GM10248 (cell line): ENCODE results near the gene CYP4A22.

Experiments used
- CTCF ChIA-PET: fragments of 300-600 bp; sonication (Branson Sonifier 250); formaldehyde crosslinking; extraction: SDS; loops from one replicate; lab custom pipeline; 2021; ENCODE audit warnings: antibody characterized with exemption; lab: Yijun Ruan, JAX
- POLR2A ChIA-PET: fragments of 350-650 bp; sonication (Branson Sonifier 250); formaldehyde crosslinking; extraction: SDS; loops from one replicate; lab custom pipeline; 2020; ENCODE audit warnings: antibody characterized with exemption; lab: Yijun Ruan, JAX
- DNase-seq: peaks from one replicate; pipeline ENCODE4 v3.0.0; 2012; ENCODE audit errors: extremely low spot score
- TF ChIP-seq, protein P1 (sequence below): IDR thresholded peaks from 2 replicates; pipeline ENCODE4 v1.5.1; 2012; ENCODE audit warnings: mild to moderate bottlenecking, low read depth; ENCODE audit errors: extremely low read depth, missing control alignments, control extremely low read depth

Gene CYP4A22

DNA sequence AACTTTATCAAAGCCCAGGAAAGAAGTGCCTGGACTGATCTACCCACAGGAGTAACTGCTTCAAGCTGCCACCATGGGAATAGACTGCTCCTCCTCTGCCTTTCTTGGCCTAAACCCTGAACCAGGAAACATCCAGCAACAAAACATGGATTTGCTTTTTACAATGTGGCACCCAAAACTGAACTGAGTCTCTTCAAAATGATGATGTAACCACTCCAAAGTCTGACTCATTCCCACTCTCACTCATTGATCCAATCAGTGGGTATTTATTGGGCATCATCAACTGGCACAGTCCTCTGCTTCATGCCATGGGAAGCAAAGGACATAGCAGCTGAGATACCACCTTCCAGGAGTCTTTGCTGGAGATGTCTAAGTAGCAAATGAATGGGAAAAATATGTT is 23.5 kb downstream of the CYP4A22 start:
- ChIA-PET POLR2A (no interaction called here), CTCF (interaction anchor here (1.2 kb wide), 1 partner anchor 32 kb away, joined by 4 read pairs; no protein-coding TSS in a partner anchor)
- DNase-seq: no peak
- TF ChIP-seq, protein P1, sequence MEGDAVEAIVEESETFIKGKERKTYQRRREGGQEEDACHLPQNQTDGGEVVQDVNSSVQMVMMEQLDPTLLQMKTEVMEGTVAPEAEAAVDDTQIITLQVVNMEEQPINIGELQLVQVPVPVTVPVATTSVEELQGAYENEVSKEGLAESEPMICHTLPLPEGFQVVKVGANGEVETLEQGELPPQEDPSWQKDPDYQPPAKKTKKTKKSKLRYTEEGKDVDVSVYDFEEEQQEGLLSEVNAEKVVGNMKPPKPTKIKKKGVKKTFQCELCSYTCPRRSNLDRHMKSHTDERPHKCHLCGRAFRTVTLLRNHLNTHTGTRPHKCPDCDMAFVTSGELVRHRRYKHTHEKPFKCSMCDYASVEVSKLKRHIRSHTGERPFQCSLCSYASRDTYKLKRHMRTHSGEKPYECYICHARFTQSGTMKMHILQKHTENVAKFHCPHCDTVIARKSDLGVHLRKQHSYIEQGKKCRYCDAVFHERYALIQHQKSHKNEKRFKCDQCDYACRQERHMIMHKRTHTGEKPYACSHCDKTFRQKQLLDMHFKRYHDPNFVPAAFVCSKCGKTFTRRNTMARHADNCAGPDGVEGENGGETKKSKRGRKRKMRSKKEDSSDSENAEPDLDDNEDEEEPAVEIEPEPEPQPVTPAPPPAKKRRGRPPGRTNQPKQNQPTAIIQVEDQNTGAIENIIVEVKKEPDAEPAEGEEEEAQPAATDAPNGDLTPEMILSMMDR: no peak

DNA sequence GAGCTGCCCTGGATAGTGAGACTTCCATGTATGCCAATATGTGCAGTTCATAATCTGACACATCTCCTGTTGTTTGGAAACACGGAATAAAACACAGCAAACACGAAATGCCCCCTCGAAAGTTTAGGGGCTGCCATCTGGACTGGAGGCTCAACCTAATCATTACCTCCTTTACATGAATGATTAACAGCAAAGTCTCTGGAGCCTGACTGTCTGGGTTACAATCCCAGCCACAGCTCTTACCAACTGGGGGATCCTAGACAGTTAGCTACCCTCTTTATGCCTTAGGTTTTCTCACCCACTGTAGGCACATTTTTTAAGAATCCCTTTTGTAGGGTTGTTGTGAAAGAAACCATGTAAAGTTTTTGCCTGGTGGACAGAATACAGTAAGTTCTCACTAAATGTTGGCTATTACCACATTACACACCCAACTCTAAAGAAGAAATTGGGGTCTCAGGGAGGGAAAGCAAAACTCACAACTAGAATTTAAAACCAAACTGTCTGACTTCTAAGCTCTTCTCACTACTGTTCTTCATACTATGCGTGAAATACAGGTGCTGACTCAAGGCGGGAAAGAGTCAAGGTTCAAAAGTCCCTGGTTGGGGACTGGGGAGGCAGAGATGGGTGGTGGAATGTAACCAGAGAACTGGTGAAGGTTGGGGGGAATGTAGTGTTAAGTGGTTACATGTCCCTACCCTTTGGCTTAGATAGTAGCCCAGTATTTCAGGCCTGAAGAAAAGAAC is 24.2 kb downstream of the CYP4A22 start:
- ChIA-PET CTCF (interaction anchor here (1.2 kb wide), 1 partner anchor 32 kb away, joined by 4 read pairs; no protein-coding TSS in a partner anchor), POLR2A (no interaction called here)
- DNase-seq: no peak
- TF ChIP-seq, protein P1: no peak

DNA sequence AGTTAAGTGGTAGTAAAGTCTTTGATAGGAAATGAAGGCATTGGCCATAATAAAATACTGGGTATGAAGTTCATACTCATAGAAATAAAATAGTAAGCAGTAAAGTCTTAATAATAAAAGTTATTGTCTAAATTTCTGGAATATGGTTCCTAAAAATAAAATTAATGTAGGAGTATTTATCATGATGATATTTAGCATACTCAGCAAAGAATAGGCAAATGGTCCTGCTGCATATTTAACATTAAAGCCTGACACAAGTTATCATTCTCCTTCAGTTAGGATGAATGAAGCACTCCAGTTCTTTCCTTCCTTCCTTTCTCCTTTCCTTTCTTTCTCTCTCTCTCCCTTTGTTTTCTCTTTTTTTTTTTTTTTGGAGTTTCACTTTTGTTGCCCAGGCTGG is 27.3 kb downstream of the CYP4A22 start:
- no peak for DNase-seq
- TF ChIP-seq, protein P1: no peak
- CTCF ChIA-PET: interaction anchor here (1.1 to 4.2 kb wide), 3 partner anchors 9 to 11 kb away, joined by 3 to 19 read pairs (median 3); no protein-coding TSS in a partner anchor
- POLR2A ChIA-PET: interaction anchor here (0.6 kb wide), 1 partner anchor 26 kb away, joined by 6 read pairs; no protein-coding TSS in a partner anchor

DNA sequence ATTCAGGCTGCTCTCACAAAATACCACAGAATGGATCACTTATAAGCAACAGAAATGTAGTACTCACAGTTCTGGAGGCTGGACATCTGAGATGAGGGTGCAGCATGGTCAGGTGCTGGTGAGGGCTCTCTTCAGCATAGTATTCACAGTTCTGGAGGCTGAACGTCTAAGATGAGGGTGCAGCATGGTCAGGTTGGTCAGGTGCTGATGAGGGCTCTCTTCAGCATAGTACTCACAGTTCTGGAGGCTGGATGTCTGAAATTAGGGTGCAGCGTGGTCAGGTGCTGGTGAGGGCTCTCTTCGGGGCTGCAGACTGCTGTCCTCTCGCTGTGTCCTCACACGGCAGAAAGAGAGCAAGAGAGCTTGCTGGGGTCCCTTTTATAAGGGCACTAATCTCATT is 35.5 kb downstream of the CYP4A22 start:
- ChIA-PET CTCF (interaction anchor here (1.0 to 1.6 kb wide), 7 partner anchors 8 to 265 kb away, joined by 3 to 7 read pairs (median 3); no protein-coding TSS in a partner anchor), POLR2A (no interaction called here)
- TF ChIP-seq, protein P1: no peak
- DNase-seq: no peak

GRCh38 chr1:47174656-47175020 is 37.4 kb downstream of the CYP4A22 start:
- ChIA-PET CTCF (interaction anchor here (0.7 to 11.4 kb wide), 19 partner anchors 7 to 732 kb away, joined by 3 to 192 read pairs (median 4); partner anchors contain the start of gene PDZK1IP1), POLR2A (no interaction called here)
- TF ChIP-seq, protein P1: no peak
- no peak for DNase-seq

DNA sequence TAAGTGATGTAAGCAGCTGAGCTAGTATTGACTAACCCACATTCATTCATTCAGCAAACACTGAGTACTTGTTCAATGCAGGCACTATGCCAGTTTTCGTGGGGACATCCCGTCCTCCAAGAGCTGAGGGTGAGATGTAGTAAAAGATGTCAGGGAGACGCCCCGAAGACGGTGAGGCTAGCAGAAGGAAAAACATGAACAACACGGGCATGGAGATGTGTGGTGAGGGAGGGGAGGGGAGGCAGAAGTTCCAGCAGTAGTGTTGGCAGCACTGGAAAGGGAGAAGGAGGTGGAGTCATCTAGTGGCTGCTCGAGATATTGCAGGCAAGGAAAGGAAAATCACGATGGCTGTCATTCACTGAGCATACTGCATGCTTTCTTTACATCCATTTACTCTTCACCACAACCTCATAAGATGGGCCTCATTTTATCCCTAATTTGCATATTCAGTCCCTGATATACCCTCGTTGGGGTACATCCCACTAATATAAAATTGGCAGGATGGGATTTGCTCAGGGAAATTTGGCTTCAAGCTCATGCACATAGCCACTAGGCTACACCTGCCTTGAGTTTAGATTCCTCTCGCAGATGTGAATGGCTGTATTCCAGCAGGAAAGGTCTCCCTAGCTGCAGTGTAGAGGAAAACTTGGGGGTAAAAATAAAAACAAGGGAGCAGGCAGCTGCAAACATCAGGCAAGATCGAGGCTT is 38.1 kb downstream of the CYP4A22 start:
- ChIA-PET POLR2A (interaction anchor here (0.6 kb wide), 1 partner anchor 139 kb away, joined by 5 read pairs; no protein-coding TSS in a partner anchor), CTCF (interaction anchor here (0.7 to 11.4 kb wide), 30 partner anchors 9 to 733 kb away, joined by 3 to 192 read pairs (median 4); partner anchors contain the start of gene PDZK1IP1)
- TF ChIP-seq, protein P1: peak; percentile 92
- DNase-seq: peak; percentile 69
